ENCODE results near the gene HMCN2. TPM values are rescaled to one million over a fixed set of nuclear protein-coding genes. Genes with fewer than 3 reads are reported as not detected.

HMCN2 gene
- total RNA-seq, 1 experiment from 2014 or later: 15.7 TPM

DNA sequence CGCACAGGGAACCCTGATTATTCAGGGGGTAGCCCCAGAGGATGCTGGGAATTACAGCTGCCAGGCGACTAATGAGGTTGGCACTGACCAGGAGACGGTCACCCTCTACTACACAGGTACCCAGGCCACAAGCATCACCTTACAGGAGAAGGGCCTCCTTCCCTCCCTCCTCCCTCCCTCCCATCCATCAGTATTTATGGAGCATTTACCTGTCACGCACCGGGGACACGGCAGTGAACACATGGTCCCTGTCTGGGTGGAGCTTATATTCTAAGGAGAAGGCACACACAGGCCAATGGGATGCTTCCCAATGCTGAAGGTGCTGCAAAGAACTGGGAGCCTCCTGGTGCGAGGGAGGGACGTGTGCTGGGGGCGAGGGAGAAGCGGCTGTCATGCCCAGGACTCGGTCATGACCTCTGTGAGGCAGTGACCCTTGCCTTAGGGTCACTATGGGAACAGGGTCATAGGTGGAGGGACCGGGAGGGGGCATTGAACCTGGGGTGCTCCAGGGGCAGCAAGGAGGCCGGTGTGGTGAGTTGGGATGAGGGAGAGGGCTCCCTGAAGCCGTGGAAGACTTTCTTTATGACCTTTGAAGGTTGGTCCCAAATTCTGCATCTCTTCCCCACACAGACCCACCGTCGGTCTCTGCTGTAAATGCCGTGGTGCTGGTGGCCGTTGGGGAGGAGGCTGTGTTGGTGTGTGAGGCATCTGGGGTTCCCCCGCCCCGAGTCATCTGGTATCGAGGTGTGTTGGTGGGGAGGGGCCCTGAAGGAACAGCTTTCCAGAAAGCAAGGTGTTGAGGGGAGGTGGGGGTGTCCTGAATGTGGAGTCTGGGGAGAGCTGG is 41.5 kb downstream of the HMCN2 start:
- no peak for DNase-seq (ENCODE audit: low read depth)

DNA sequence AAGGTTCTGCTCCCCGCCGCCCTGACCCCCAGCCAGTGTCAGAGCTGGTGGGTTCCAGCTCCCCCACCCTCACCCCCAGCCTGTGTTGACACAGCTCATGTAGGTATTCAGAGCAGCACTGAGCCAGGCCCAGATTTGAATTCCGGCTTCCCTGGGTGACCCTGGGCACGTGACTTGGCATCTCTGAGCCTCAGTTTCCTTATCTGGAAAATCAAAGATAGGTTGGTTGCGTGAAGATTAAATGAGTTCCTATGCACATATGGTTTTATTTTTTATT is 42.0 kb downstream of the HMCN2 start:
- no peak for DNase-seq (ENCODE audit: low read depth)

DNA sequence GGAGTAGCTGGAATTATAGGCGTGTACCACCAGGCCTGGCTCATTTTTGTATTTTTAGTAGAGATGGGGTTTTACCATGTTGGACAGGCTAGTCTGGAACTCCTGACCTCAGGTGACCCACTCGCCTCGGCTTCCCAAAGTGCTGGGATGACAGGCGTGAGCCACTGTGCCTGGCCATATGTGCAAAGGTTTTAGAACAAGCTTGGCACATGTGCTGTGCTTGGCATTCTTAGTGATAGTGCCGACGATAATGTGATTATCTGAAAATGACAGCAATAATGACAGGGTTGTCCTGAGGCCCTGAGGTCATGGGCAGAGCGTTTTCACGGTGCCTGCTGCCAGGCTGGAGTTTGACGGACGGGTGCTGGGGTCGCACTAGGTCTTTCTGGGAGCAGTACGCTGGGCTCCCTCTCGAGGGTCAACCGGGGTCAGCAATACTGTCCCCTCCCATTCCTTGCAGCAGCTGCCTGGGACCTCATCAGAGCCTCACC is 42.6 kb downstream of the HMCN2 start:
- DNase-seq (ENCODE audit: low read depth): no peak

DNA sequence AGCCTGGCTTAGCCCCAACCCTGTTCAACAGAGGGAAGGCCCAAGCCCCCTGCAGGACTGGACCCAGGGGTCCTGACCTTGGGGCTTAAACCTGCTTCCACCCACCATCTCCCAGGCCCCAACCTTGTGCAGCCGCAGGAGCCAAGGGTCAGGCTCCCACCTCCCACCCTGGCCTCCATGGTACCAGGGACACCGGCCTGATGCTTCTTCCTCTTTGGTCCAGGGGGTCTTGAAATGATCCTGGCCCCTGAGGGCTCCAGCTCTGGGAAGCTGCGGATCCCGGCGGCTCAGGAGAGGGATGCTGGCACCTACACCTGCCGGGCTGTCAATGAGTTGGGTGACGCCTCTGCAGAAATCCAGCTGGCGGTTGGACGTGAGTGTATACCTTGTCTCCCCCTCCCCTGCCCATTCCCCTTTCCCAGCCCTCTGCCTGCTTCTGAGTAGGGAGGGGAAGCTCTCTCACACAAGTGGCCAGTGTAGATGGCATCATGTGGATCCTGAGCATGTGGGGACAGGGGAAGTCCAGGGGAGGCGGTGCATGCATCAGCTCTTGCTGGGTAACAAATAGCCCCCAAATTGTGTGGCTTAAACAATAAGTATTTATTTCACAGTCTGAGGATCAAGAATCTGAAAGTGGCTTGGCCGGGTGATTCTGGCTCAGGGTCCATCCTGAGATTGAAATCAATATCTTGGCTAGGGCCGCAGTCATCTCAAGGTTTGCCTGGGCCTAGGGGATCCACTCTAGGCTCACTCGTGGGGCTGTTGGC is 44.3 kb downstream of the HMCN2 start:
- no peak for DNase-seq (ENCODE audit: low read depth)

DNA sequence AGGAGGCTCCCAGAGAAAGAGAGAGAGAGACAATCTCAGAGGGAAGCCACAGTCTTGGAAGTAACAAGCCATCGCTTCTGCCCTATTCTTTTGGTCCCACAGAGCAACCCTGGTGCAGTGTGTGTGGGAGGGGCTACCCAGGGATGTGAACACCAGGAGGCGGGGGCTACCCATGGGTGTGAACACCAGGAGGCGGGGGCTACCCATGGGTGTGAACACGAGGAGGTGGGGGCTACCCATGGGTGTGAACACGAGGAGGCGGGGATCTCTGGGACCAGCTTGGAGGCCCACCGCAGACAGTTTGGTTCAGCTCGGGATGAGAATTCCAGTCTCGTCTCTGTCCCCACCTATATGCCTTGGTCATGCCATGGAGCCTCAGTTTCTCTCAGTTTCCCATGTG is 44.9 kb downstream of the HMCN2 start:
- no peak for DNase-seq (ENCODE audit: low read depth)

DNA sequence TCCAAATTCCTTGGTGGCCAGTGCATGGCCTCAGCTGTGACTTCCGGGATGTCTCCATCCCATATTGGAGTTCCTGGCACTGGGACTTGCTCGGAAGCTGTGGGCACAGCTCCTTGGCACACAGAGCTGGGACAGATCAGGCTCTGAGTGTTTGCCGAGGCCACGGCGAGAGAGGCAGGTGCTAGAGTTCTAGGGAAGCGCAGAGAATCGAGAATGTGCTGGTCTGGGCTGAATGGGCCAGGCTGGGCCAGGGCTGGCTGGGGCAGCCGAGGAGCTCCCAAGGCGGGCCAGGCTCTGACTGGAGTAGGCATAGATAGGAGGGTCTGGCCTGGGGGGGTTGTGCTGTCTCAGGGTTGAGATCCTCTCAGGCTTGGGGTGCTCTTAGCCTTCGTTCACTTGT is 45.4 kb downstream of the HMCN2 start:
- no peak for DNase-seq (ENCODE audit: low read depth)

DNA sequence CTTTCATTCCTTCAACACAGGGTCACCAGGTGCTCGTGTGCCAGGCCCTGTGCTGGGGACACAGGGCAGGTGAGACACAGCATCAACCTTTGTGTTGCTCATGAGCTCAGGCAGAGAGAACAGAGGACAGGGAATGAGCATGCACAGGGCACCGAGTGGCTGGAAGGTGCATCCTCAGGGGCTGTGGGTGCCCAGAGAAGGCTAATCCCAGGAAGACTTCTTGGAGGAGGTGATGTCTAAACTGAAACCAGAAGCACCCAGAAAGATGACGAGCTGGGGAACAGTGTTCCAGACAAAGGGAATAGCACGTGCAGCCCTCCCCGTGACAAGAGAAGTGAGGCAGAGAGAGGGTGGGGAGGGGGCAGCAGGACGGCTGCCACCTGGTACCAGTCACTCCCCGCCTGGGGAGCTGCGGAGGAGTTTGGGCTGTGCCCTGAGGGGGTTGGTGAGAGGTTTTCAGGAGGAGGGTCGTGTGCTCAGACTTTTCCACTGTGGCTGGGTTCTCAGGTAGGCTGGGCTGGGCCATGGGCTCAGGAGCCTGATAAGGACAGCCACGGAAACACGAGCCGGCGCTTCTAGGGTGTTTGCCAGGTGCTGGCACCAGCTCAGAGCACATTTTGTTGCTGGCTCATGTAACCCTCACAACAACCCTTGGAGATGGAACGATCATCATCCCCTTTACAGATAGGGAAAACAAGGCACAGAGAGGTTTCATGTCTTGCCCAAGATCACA is 46.0 kb downstream of the HMCN2 start:
- DNase-seq (ENCODE audit: low read depth): no peak

DNA sequence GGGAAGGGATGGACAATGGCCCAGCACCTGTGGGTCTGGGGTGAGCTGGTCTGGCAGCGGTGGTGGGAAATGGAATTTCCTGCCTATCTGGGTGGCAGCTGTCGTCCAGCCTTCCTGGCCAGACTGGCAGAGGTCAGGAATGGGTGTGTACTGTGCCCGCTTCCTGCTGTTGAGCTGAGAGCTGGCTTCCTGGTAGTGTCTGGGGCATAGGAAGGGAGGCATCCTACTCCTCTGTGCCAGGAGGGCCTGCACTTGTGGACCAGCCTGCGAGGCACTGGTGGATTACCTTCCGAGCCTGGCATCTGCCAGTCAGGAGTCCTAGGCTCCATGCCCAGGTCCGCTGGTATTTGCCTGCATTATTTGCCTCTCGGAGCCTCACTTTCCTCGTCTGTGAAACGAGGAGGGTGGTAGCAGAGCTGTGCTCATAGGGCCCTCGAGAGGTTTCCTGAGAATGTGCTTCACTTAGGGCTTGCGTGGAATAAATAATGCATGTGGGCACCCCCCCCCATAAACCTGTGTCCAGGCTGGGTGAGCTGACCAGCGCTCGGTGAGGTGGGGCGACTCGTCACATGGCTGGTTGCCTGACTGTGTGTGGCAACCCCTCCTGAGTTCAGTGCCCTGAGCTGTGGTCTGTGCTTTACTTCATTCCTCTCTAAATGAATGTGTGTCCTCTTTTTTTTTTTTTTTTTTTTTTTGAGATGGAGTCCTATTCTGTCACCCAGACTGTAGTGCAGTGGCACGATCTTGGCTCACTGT is 47.7 kb downstream of the HMCN2 start:
- peak; percentile 82 for DNase-seq (ENCODE audit: low read depth)

DNA sequence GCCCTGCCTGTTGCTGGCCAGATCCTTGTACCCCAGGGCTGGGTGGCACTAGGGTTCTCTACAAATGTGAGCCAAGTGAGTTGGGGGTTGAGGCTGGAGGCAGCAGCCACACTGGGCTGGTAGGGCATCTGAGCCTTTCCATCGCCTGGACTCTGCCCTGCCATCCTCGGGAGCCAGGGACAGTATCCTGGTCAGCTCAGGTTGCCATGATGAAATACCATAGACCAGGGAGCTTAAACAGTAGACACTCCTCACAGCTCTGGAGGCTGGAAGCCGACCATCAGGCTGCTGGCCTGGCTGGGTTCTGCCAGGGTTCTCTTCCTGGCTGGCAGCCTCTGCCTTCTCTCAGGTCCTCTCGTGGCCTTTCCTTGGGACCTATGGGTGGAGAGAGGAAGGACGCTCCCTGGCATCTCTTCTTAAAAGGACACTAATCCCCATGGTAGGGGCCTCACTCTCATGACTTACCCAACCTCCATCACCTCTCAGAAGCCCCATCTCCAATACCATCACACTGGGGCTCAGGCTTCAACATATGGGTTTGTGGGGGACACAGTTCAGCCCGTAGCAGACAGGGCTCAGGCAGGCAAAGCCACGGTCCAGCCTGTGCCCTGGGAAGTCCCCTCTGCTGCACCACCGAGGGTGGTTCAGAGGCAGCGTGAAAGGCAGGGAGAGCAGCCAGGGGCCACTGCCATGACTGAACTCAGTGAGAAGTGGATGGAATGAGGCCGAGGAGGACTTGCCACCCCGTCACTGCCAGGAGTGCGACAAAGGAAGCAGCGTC is 50.1 kb downstream of the HMCN2 start:
- DNase-seq (ENCODE audit: low read depth): no peak

DNA sequence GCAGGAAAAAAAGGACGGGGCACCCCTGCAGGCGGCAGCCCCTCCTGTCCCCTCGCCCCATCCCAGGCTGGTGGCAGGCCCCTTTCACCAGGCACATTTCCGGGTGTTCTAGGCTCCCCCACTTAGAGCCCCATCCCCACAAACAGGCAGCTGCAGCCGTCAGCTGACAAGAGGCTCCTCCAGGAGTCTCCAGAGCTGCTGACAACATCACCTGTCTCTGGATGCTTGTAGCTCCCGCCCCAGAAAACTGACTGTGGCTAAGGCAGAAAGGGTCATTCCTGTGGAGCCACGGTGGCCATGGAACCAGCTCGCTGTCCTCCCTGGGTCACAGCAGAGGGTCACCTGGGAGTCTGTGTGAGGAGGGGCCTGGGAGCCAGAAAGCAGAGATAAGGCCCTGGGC is 50.9 kb downstream of the HMCN2 start:
- no peak for DNase-seq (ENCODE audit: low read depth)

DNA sequence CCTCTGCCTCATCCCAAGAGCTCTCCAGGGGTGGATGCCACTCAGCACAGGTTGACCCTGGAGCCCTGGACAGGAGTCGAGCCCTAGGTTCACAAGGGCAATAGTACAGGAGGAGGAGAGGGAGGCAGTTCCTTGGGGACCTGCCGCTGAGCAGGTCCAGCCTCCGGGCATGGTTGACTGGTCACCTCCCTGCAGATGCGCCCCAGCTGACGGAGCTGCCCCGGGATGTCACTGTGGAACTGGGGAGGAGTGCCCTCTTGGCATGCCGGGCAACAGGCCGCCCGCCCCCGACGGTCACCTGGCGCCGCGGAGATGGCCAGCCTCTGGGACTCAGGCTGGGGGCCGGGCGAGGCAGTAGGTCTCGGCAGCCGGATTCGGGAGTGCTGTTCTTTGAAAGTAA is 53.7 kb downstream of the HMCN2 start:
- no peak for DNase-seq (ENCODE audit: low read depth)

DNA sequence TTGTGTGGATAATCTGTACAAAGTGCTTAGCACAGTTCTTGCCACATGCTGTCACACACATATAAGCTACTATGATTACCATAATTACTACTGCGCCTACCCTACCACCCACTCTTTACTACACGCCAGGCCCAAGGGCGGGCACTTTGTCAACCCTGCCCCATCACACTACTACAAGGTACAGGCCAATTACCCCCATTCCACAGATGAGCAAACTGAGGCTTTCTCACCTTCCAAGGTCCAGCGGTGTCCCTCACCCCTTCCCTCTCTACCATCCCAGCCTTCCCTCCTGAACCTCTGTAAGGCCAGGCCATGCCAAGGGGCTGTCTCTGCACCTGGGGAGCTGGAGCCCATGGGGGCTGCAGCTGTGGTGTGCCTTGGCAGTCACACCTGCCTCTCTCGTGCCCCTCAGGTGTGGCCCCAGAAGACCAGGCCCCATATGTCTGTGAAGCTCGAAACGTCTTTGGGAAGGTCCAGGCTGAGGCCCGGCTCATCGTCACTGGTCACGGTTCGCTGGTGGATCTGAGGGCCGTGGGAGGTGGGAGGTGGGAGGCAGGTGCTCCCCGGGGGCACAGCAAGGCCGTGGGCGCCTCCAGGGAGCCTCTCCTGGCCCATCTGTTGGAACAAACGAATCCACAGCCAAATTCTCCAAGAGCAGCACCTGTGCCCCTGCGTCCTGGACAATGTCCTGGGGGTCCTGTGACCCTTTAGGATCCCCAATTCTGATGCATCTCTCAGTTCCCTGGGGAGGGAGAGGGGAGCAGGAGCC is 54.6 kb downstream of the HMCN2 start:
- DNase-seq (ENCODE audit: low read depth): no peak

DNA sequence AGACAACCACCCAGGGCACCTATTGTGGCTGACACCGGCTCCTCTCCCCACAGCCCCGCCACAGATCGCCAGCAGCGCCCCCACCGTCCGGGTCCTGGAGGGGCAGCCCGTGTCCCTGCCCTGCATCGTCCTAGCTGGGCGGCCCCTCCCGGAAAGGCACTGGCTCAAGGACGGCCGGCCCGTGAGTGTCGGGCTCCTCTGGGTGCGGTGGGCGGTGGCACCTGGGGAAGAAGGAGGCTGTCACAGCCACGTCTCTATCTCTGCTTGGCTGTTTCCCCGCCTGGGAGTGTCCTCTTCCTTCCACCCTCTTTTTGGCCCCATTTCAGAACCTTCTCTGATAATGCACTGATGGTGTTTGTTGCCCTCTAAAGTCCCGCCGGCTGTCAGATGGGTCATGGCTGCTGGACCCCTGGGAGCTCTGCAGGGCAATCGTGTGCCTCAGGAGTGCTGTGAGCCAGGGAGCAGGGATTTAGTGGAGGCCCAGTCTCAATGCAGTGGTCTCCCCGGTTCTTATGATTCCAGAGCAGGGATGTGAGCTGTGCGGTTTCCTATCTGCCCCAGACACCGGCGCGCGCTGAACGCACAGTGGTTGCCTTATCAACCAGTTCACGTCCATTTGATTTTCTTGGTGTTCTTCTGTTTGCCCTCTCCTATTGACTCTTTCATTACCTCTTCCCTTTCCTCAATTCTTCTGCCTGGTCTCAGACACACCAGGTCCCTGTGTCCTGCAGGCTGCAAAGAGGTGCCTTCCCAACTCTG is 55.3 kb downstream of the HMCN2 start:
- DNase-seq (ENCODE audit: low read depth): no peak

DNA sequence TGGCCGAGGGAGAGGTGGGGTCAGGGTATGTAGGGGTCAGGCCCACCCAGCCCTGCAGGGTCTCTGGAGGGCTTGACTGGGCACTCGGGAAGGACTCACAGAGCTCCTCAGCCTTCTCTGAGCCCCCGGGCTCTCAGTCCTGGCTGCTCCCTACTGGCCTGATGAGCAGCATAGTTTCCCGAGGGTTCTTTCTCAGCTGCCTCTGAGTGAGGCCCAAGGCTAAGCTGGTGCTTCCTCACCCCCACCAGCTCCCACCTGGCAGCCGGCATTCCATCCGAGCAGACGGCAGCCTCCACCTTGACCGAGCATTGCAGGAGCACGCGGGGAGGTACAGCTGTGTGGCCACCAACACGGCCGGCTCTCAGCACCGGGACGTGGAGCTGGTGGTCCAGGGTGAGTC is 56.0 kb downstream of the HMCN2 start:
- DNase-seq (ENCODE audit: low read depth): no peak

DNA sequence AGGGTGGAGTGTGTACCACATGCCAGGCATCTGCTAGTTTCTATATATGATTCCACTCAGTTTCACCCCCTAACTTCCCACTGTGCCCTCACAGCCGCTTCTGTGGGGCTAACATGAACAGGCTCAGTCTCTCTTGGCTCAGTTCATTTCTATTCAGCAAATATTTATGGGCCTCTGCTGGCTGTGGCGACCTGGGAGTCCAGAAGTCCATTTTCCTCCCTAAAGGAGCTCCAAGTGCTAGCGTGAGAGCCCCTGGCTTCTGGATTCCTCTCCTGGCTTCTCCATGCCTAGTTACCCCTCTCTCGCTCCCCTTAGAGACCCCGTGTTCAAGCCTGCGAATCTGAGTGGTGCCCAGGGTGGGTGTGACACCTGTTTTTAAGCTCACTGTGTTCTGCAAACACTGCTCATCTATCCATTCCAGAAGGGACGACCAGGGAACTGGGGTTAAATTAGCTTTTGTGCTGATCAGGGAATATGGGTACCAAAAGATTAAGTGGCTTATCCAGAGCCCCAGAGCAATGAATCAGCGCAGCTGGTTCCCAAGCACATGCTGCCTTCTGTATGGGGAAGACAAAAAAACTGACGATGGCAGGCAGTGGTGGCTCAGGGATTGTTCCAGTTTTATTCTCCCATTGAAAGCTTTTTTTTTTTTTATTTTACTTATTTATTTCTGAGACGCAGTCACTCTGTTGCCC is 57.6 kb downstream of the HMCN2 start:
- peak; percentile 31 for DNase-seq (ENCODE audit: low read depth)

DNA sequence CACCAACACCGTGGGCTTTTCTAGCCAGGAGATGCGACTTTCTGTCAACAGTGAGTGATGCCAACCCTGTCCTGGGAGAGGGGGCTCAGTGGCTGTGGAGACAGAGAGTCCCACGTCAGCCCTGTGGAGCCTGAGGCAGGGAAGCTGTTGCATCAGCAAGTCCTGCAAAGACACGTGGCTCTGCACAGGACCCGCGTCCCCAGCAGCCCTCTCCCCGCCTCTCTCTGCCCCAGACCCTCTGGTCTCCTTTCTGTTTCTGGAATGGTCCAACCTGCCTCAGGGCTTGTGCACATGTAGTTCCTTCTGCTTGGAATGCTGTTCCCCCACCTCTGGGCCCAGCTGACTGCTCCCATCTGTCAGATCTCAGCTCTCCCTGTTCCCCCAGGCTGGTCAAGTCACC is 60.4 kb downstream of the HMCN2 start:
- DNase-seq (ENCODE audit: low read depth): no peak

DNA sequence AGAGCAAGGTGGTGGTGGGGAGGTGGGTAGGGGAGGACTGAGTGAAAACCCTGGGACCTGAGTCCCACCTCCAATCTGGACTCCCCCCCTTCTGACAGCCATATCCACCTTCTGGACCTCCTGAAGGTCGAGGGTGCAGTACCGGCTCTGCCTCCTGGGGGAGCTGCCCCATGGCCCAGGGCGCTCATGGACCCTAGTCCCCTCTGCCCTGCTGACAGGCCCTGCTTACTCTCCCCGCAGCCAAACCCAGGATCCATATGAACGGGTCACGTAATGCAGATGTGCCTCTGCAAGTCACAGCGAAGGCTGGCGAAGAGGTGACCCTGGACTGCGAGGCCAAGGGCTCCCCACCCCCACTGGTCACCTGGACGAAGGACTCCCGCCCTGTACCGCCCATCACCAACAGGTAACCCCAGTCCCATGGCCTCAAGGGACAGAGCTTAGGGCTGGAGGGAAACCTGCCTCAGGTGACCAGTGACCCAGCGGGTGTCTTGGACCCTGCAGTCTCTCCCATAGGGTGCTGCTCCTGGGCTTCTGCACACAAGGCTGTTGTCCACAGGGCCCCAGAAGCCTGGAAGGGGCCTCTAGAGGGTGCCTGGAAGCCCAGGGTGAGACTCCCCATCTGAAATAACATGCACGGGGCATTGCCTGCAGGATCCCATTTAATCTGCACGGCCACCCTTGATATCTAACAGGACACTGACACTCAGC is 61.7 kb downstream of the HMCN2 start:
- no peak for DNase-seq (ENCODE audit: low read depth)

DNA sequence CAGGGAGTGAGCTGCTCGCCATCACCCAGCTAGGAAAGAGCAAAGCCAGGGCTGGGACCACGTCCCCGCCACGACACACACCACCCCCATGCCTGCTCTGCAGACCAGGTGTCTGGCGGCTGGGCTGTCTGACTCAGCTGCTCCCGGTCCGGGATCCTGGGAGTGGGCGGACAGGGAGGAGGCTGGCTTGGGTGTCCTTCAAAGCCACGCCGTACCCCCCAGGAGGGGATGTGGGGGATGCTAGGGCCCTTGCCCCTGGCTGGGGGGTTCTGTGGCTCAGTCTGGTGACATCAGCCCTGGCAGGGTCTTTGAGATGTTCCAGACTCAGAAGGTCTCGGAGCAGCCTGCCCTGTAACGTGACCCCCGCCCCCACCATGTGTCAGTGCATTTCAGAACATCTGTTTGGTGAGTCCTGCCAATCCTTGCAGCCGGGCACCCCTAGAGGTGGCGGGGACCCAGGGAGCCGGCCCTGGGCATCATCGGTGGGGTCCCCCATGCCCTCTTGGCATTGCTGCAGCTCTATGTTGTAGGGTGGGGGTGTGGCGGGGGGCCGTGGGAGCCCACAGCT is 62.3 kb downstream of the HMCN2 start:
- peak; percentile 29 for DNase-seq (ENCODE audit: low read depth)

Measured in LHCN-M2 (cell line).